Testis (tissue), 2 donors: ENCODE measurements around the gene ZSCAN23.

Source experiments
- POLR2A ChIP-seq: fragments of 450-650 bp; IDR thresholded peaks from one replicate; pipeline ENCODE4 v1.6.1; 2017; ENCODE audit warnings: antibody characterized with exemption, mild to moderate bottlenecking, moderate library complexity
- TF ChIP-seq, protein P1 (sequence below), 3 experiments: fragments of 450-650 bp in 2 of 3; fragments of 200-600 bp in 1 of 3; sonication (generic) in 1 of 3; IDR thresholded peaks; one replicate each; pipeline ENCODE4 v1.5.1; 2016 to 2019; ENCODE audit warnings: antibody characterized with exemption in 3 of 3, mild to moderate bottlenecking in 2 of 3, moderate library complexity in 1 of 3

DNA sequence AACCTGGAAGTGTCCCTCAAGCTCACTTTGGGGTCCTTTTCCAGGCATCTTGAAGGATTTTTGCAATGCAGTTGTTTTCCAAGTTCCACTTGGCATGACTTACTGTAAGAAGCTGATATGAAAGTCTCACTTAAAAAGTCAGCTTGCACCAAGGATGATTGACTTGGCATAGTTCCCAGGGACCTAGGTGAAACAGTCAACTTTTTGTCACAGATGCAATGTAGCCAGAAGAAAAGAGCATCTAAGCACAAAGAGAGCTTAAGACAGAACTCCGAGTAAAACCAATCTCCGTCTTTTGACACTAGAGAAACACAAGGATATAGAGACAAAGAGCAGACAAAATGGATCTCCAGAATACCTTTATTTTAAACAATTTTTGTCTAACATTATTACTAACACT, 41.1 kb downstream of the ZSCAN23 start:
- TF ChIP-seq, protein P1, sequence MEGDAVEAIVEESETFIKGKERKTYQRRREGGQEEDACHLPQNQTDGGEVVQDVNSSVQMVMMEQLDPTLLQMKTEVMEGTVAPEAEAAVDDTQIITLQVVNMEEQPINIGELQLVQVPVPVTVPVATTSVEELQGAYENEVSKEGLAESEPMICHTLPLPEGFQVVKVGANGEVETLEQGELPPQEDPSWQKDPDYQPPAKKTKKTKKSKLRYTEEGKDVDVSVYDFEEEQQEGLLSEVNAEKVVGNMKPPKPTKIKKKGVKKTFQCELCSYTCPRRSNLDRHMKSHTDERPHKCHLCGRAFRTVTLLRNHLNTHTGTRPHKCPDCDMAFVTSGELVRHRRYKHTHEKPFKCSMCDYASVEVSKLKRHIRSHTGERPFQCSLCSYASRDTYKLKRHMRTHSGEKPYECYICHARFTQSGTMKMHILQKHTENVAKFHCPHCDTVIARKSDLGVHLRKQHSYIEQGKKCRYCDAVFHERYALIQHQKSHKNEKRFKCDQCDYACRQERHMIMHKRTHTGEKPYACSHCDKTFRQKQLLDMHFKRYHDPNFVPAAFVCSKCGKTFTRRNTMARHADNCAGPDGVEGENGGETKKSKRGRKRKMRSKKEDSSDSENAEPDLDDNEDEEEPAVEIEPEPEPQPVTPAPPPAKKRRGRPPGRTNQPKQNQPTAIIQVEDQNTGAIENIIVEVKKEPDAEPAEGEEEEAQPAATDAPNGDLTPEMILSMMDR (IDR thresholded peaks at IDR 0.05): no peak
- TF ChIP-seq POLR2A: no peak
